Measurements from ENCODE around the gene ATP8B1. TPM values are rescaled to one million over a fixed set of nuclear protein-coding genes. Genes with fewer than 3 reads are reported as not detected.

Gene ATP8B1
- total and polyA plus RNA-seq, 2 donors (not counting 3 experiments of a cell fraction or from before 2014, with no cell fraction given), result 49.3 to 100 TPM

GRCh38 chr18:57691363-57691762, 111.8 kb downstream of the ATP8B1 start:
- TF ChIP-seq MYC (IDR thresholded peaks at IDR 0.05; ENCODE audit: low read depth, low read length) (no peak), POLR2AphosphoS5 (IDR thresholded peaks at IDR 0.05; ENCODE audit: insufficient read depth, low read depth, low read length) (no peak), GATA2 (IDR thresholded peaks at IDR 0.05; ENCODE audit: insufficient read depth, insufficient read length, low read depth, low read length) (no peak), POLR2A (IDR thresholded peaks at IDR 0.05; ENCODE audit: low read depth, low read length) (no peak), JUN (IDR thresholded peaks at IDR 0.05; ENCODE audit: borderline replicate concordance, insufficient read depth, insufficient read length, low read depth) (no peak), CTCF (IDR thresholded peaks at IDR 0.05; ENCODE audit: extremely low read depth in 1 of 2, insufficient read depth in 1 of 2, low read depth in 1 of 2, low read length in 2 of 2) (no peak), FOS (IDR thresholded peaks at IDR 0.05; ENCODE audit: borderline replicate concordance, insufficient read depth, low read length) (no peak), EZH2 (IDR thresholded peaks at IDR 0.05; ENCODE audit: borderline replicate concordance, low read depth, low read length, severe bottlenecking) (no peak), MAX (IDR thresholded peaks at IDR 0.05; ENCODE audit: insufficient read depth, insufficient read length) (no peak)
- H3K9me1 ChIP-seq (replicated peaks; ENCODE audit: control insufficient read depth, extremely low read depth, insufficient read depth, low read length), result no peaks in the 10 kb centered on the region
- H3K79me2 ChIP-seq (ENCODE audit: control insufficient read depth, insufficient read depth, low read length), result no peaks in the 10 kb centered on the region
- H3K27me3 ChIP-seq (ENCODE audit: control insufficient read depth in 2 of 2, insufficient read depth in 2 of 2, low read length in 2 of 2), result no peaks in the 10 kb centered on the region
- no peak overlapping the region for H3K9ac ChIP-seq (replicated peaks; ENCODE audit: extremely low read depth, insufficient read depth, low read length)
- CTCF ChIA-PET, result no interaction called here
- no peak overlapping the region for H3K4me3 ChIP-seq (replicated peaks in 1 of 3; ENCODE audit: insufficient read depth in 1 of 3, low read depth in 1 of 3, low read length in 3 of 3)
- no peak overlapping the region for H2AFZ ChIP-seq (ENCODE audit: low read depth, low read length)
- BruUV-seq (replicated peaks), result no TSS peak
- intact Hi-C loops (cut with micrococcal nuclease) (loop anchor here (5.0 kb wide), 1 partner anchor 36 kb away; no protein-coding TSS in a partner anchor), dilution Hi-C loops (cut with MboI; ENCODE audit: extremely low pct_ligation_motif_present, low sequenced_read_pairs) (no loop called here)
- H3K36me3 ChIP-seq (ENCODE audit: control insufficient read depth in 2 of 2, extremely low read depth in 1 of 2, insufficient read depth in 2 of 2, low read length in 2 of 2), result peaks cover 20 to 32% of the 10 kb centered on the region in 2 experiments
- peaks cover 10% of the 10 kb centered on the region for H3K4me1 ChIP-seq (ENCODE audit: control insufficient read depth, extremely low read depth, insufficient read depth, low read length)
- no peaks in the 10 kb centered on the region for H4K20me1 ChIP-seq (replicated peaks; ENCODE audit: control insufficient read depth, extremely low read depth, insufficient read depth, low read length)
- H3K9me3 ChIP-seq (replicated peaks; ENCODE audit: control insufficient read depth, insufficient read depth, low read length), result no peaks in the 10 kb centered on the region
- POLR2A ChIA-PET, result interaction anchor here (0.7 kb wide), 1 partner anchor 80 kb away, joined by 3 read pairs; no protein-coding TSS in a partner anchor
- H3K27ac ChIP-seq (ENCODE audit: insufficient read depth, low read depth, low read length), result no peak overlapping the region
- no peak for DNase-seq (ENCODE audit: low read depth, low spot score)
- H3K4me2 ChIP-seq (ENCODE audit: insufficient read depth, low read length), result no peak overlapping the region
- no peak for FAIRE-seq

All from endothelial cell of umbilical vein (primary cell).